ENCODE data around the gene CAMK4. TPM values are rescaled to one million over a fixed set of nuclear protein-coding genes. Genes with fewer than 3 reads are reported as not detected.

Gene CAMK4
- total RNA-seq, 1 donor from 2014 or later: 1.2 TPM

DNA sequence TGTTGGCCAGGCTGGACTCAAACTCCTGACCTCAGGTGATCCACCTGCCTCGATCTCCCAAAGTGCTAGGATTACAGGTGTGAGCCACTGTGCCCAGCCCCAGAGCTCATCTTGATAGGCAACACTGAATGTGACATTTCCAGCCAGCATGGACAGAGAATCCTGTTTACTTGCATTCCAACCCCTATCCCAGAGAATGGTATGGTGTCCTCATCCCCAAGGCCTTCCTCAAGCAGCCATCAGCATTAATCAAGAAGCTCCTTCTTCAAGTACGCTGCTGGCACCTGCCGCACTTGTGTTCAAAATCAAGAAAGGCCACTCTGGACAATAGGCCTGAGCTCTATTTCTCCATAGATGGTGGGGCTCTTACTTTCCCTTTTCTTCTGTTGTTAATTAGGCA lies 247.9 kb downstream of the CAMK4 start:
- no peak overlapping the region for H3K27ac Mint-ChIP-seq (ENCODE audit: unreplicated experiment)
- peaks cover 3% of the 10 kb centered on the region for H3K27me3 Mint-ChIP-seq (ENCODE audit: unreplicated experiment)
- TF ChIP-seq, protein P1, sequence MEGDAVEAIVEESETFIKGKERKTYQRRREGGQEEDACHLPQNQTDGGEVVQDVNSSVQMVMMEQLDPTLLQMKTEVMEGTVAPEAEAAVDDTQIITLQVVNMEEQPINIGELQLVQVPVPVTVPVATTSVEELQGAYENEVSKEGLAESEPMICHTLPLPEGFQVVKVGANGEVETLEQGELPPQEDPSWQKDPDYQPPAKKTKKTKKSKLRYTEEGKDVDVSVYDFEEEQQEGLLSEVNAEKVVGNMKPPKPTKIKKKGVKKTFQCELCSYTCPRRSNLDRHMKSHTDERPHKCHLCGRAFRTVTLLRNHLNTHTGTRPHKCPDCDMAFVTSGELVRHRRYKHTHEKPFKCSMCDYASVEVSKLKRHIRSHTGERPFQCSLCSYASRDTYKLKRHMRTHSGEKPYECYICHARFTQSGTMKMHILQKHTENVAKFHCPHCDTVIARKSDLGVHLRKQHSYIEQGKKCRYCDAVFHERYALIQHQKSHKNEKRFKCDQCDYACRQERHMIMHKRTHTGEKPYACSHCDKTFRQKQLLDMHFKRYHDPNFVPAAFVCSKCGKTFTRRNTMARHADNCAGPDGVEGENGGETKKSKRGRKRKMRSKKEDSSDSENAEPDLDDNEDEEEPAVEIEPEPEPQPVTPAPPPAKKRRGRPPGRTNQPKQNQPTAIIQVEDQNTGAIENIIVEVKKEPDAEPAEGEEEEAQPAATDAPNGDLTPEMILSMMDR (IDR thresholded peaks at IDR 0.05): no peak
- no peak overlapping the region for H3K4me3 Mint-ChIP-seq (ENCODE audit: unreplicated experiment)
- no peaks in the 10 kb centered on the region for H3K36me3 Mint-ChIP-seq (ENCODE audit: unreplicated experiment)
- H3K9me3 Mint-ChIP-seq (ENCODE audit: unreplicated experiment): no peaks in the 10 kb centered on the region
- no peaks in the 10 kb centered on the region for H3K4me1 Mint-ChIP-seq (ENCODE audit: unreplicated experiment)
- no peak for DNase-seq (ENCODE audit: extremely low spot score, unreplicated experiment)

DNA sequence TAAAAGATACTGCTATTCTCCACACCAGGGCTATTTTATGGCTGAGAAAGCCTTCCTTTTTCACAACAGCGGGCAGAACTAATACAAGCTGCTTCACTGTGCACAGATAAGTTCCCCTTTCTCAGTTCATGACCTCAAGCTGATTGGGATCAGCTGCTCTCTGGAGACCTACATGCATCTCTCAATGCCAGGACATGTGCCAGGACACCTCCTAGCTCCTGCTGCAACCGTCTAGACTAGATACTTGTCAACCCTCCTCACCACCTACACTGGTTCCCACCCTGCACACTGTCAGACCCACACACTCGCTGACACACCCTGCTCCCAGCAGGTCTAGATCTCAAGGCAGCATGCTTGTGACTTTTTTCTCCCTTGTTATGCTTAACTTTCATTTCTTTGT lies 248.4 kb downstream of the CAMK4 start:
- H3K9me3 Mint-ChIP-seq (ENCODE audit: unreplicated experiment): no peaks in the 10 kb centered on the region
- no peak overlapping the region for H3K27ac Mint-ChIP-seq (ENCODE audit: unreplicated experiment)
- H3K27me3 Mint-ChIP-seq (ENCODE audit: unreplicated experiment): peaks cover 2% of the 10 kb centered on the region
- no peaks in the 10 kb centered on the region for H3K36me3 Mint-ChIP-seq (ENCODE audit: unreplicated experiment)
- no peaks in the 10 kb centered on the region for H3K4me1 Mint-ChIP-seq (ENCODE audit: unreplicated experiment)
- TF ChIP-seq, protein P1 (IDR thresholded peaks at IDR 0.05): no peak
- no peak for DNase-seq (ENCODE audit: extremely low spot score, unreplicated experiment)
- H3K4me3 Mint-ChIP-seq (ENCODE audit: unreplicated experiment): no peak overlapping the region

DNA sequence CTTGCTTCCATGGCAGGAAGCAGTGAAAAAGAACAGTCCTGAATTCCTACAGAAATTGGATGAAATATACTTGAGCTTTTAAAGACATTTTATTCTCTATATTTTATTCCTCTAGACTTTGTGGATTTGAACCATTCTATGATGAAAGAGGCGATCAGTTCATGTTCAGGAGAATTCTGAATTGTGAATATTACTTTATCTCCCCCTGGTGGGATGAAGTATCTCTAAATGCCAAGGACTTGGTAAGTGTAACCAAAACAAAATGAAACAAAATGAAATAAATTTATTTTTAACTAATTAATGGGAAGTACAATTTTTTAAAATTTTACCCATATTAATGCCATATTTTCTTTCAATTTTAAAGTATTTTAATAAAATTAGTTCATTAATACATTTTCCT lies 254.1 kb downstream of the CAMK4 start:
- no peaks in the 10 kb centered on the region for H3K4me1 Mint-ChIP-seq (ENCODE audit: unreplicated experiment)
- H3K27ac Mint-ChIP-seq (ENCODE audit: unreplicated experiment): no peak overlapping the region
- no peaks in the 10 kb centered on the region for H3K36me3 Mint-ChIP-seq (ENCODE audit: unreplicated experiment)
- H3K4me3 Mint-ChIP-seq (ENCODE audit: unreplicated experiment): no peak overlapping the region
- H3K9me3 Mint-ChIP-seq (ENCODE audit: unreplicated experiment): no peaks in the 10 kb centered on the region
- no peak for DNase-seq (ENCODE audit: extremely low spot score, unreplicated experiment)
- peaks cover 4% of the 10 kb centered on the region for H3K27me3 Mint-ChIP-seq (ENCODE audit: unreplicated experiment)
- TF ChIP-seq, protein P1 (IDR thresholded peaks at IDR 0.05): peak; percentile 46

DNA sequence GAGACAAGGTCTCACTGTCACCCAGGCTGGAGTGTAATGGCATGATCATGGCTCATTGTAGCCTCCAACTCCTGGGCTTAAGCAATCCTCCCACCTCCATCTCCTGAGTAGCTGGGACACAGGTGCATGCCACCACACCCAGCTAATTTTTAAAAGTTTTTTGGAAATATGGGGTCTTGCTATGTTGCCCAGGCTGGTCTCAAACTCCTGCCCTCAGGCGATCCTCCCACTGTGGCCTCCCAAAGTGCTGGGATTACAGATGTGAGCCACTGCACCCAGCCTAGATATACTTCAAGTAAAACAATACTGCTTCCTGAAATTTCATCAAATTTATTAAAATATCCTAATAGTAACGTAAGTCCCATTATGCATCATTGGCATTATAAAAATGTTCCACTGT lies 254.7 kb downstream of the CAMK4 start:
- H3K4me1 Mint-ChIP-seq (ENCODE audit: unreplicated experiment): no peaks in the 10 kb centered on the region
- H3K27me3 Mint-ChIP-seq (ENCODE audit: unreplicated experiment): peaks cover 4% of the 10 kb centered on the region
- no peaks in the 10 kb centered on the region for H3K36me3 Mint-ChIP-seq (ENCODE audit: unreplicated experiment)
- no peaks in the 10 kb centered on the region for H3K9me3 Mint-ChIP-seq (ENCODE audit: unreplicated experiment)
- no peak for DNase-seq (ENCODE audit: extremely low spot score, unreplicated experiment)
- no peak overlapping the region for H3K4me3 Mint-ChIP-seq (ENCODE audit: unreplicated experiment)
- no peak overlapping the region for H3K27ac Mint-ChIP-seq (ENCODE audit: unreplicated experiment)
- TF ChIP-seq, protein P1 (IDR thresholded peaks at IDR 0.05): no peak

DNA sequence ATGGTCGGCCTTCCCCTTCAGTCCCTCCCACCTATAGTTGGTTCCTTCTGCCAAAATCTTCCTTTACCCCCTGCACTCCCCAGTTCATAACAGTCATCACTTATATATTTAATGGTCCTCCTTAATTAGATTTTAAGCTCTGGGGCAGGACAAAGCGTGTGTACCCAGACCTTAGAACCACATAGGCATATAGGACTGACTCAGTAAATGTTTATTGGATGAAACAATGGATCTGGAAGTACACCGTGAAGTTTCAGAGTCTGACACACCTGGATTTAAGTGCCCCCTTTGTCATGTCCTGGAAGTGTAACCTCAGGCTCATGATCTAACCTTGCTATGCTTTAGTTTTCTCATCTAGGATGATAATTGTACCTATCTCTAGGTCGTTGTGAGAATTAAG lies 256.2 kb downstream of the CAMK4 start:
- H3K27me3 Mint-ChIP-seq (ENCODE audit: unreplicated experiment): peaks cover 4% of the 10 kb centered on the region
- TF ChIP-seq, protein P1 (IDR thresholded peaks at IDR 0.05): no peak
- H3K4me3 Mint-ChIP-seq (ENCODE audit: unreplicated experiment): no peak overlapping the region
- no peaks in the 10 kb centered on the region for H3K36me3 Mint-ChIP-seq (ENCODE audit: unreplicated experiment)
- no peaks in the 10 kb centered on the region for H3K4me1 Mint-ChIP-seq (ENCODE audit: unreplicated experiment)
- no peak overlapping the region for H3K27ac Mint-ChIP-seq (ENCODE audit: unreplicated experiment)
- H3K9me3 Mint-ChIP-seq (ENCODE audit: unreplicated experiment): no peaks in the 10 kb centered on the region
- DNase-seq (ENCODE audit: extremely low spot score, unreplicated experiment): no peak

Measured in osteocyte (in vitro differentiated cells).